DMS153 treated with DMSO at 0.1 percent for 48 hours (cell line): ENCODE results near the gene S100A8.
"Not testable (repeated sequence)": the region's sequence is repeated elsewhere in the genome, so short reads cannot be mapped to it uniquely, and the experiment has no call there.

ENCODE experiments used
- DNase-seq: peaks from one replicate; lab custom pipeline; 2025; ENCODE audit not compliant: unreplicated experiment; lab: John Stamatoyannopoulos, UW

The S100A8 gene

DNA sequence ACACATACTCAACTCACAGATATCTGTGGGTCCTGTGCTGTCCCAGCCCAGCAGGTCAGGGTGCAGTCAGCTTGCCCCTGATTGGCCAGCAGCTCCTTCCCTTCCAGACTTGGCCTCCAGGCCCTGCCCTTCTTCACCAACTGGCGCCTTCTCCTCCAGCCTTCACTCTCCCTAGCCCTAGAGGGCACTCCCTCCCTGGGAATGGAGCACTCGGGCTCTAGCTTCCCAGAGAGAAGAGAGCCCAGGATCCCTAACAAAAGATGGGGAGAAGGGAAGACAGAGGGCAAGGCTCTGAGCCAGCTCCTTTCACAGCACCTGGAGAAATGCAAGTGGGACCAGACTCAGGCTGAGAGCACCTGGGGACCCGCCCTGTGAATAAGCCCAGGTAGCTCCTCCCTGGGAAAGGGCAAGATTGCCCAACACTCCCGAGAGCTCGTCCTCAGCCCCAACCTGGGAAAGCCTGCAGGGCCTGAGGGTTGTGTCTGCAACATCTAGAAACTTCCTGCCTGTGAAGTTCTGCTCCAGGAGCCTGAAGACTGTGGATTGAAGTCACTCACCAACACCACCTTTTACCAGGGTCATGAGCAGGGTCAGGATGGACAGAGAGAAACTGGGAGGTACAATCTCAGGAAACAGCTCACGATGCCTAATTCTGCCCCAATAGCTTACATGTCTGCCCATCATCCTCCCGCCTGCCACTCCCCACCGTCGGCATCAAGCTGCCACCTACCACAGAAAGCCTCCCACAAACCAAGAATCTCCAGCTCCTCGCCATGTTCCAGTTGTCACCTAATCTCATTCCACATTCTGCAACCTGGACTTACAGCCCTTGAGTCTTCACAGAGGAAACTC, 42.1 kb downstream of the S100A8 start, which contains the start of gene PGLYRP4:
TSS of gene PGLYRP4 (minus strand) at position 331 of the 852 bp plus-strand sequence. CDS start 909 bp downstream, outside the sequence.
- no peak for DNase-seq

DNA sequence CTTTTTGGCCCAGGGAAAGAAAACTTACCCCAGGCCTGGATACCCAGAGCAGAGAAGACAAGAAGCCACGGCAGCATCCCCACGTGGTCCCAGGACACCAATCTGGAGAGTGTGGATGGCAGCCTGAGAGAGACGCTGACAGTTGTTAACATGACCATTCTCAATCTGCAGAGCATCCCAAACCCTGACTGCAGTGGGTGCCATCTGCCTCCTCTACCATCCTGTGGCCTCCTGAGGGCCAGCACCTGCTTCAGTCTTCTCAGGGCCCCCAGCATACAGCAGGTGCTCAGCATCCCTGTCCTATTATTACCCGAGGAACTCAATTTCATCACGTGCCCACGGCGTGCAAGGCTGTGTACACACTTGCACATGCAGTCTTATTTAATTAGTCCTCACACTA, 43.0 kb downstream of the S100A8 start:
- DNase-seq, result no peak

DNA sequence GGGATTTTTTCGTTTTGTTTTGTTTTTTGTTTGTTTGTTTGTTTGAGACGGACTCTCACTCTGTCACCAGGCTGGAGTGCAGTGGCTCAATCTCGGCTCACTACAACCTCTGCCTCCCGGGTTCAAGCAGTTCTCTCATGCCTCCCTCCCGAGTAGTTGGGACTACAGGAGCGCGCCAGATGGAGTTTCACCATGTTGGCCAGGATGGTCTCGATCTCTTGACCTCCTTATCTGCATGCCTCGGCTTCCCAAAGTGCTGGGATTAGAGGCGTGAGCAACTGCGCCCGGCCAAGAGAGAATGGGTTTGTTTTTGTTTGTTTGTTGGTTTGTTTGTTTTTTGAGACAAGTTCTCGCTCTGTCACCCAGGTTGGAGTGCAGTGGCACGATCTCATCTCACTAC, 43.8 kb downstream of the S100A8 start:
- not testable (repeated sequence) for DNase-seq

DNA sequence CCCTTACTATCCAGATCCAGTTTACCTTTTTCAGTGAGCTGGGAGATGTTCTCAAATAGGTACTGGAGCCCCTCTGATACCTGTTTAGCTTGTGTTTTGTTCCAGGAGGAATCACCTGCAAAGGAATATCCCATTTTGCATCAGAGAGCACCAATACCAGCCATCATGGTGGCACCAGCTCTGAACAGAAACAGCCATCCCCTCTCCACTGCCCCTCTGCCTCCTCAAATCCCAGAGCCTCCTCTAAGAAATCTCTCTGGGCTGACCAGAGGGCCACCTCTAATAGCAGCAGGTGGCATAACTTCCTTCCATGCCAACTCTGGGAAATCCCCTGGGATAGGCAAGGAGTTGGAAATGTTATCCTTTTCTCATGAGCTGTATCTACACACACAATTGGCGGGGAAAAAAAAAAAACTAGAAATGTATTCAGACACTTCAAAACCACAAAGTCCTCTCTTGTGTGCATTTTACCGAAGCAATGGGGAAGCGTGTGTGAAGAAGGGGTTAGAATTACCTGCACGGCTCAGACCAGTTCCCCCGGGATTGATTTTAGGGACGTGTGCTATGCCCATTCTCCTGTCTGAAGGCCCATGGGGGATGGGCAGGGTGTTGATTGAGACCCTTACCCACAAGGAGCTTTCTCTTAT, 44.7 kb downstream of the S100A8 start:
- DNase-seq, result peak; percentile 19

DNA sequence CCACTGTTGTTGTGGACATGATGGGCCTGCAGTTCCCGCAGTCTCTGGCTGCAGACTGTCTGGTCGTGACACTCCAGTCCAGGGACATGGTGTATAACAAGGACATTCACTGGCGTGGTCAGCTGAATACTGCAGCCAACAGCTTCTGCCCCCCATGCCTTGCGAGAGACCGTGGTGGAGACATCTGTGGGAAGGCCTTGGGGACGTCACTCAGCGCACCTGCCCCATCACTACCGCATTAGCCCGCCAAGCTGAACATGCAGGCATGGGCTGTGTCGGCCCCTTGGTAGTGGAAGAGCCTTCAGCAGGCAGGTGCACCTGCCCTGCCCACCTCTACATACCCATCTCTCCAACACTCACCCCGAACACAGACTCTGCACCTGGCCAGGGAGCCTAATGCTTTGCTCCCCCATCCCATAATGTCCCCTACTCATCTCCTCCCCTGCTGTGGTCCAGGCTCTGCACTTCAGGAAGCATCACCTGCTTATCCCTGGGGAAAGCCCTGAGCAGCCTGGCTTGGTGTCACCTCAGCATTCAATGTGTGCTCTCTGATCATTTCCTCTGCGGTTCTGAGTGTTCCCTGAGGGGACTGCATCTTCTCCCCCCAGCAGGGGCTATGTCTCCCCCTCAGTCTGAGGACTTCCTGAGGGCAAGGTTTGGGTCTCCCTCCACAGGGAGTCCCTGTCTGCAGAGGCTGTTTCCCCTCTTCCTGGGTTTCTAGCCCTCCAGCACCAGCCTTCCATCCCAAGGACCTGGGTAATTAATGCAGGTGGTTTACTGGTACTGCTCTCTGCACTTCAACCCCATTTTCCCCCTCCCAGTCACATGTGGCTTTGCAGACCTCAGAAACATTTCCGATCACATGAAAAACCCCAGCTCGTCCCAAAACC, 45.4 kb downstream of the S100A8 start:
- peak; percentile 19 for DNase-seq

DNA sequence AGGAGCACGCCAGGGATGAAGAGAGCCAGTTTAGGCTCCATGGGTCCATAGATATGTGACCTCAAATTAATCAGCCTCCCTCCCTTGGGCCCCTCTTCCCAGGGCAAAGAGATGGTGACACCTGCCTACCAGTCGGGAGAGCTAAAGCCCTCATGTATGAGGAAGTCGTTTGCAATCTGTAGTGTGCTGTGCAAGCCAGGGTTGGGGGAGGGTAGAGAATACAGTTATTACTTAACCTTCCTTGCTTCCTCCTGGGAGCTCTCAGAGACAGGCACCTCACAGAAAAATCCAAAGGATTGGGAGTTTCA, 46.2 kb downstream of the S100A8 start:
- peak; percentile 29 for DNase-seq

DNA sequence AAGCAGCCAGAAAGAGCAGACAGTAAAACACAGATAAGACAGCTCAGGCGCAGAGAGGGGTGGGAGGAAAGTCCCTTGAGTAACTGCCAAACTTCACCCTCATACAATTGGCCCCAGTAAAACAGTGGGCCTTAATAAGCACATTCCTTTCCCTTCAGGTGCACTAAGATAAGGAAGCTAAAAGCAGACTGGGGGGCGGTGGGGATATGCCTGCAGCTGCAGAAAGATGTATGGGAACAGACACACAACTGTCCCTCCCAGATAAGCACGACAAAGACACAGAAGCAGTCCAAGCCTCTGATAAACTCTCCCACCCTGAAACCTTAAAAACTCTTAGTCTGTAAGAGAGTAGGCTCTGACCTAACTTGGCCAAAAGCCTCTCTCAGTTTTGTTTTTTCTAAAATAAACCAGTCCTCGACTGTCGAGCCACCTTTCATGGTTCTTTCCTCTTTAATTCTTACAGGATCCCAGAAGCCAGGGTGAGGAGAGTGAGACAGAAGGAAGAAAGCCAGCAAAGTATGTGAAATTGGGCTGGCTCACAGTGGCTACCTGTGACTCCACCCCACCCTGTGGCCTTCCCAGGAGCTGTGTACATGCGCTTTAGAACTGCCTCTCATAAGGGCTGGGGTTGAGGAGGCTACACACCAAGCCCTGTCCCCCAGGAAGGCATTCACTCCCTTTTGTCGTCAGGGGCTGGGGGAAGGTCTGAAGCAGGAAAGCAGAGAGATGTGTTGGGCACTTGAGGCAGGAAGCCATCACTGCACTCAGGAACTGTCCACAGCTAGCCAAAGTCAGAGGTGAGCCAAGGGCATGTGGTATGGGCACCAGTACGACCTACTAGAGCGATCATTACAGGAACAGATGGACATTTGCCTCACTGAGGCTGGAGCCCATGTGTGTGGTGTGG, 46.8 kb downstream of the S100A8 start:
- no peak for DNase-seq

DNA sequence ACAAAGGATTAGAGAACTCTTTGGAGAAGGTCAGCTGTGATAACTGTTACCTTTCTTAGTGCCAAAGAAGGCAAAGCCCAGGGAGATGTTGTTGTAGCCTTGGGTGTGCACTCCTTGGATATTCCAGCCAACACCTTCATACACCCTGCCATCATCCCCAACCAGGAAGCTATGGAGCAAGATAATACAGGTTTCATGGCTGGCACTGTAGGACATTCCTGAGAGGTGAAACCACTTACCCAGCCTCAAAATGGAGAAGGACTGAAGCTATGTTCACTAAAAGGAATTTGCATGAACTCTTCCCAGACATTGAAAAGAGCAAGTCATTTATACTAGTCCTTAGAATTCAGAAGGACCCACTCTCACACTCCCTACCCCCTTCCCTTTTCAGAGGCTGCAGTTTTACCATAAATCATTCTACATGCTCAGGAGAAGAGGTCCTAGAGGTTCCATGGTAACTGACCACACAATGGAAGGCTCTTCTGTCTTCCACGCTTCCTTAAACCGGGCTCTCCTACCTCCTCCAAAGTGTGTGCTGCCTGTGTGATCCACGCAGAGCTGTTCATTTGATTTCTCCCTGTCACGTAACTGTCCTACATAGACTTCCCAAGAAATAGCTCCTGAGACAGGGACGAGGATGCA, 47.7 kb downstream of the S100A8 start:
- no peak for DNase-seq

DNA sequence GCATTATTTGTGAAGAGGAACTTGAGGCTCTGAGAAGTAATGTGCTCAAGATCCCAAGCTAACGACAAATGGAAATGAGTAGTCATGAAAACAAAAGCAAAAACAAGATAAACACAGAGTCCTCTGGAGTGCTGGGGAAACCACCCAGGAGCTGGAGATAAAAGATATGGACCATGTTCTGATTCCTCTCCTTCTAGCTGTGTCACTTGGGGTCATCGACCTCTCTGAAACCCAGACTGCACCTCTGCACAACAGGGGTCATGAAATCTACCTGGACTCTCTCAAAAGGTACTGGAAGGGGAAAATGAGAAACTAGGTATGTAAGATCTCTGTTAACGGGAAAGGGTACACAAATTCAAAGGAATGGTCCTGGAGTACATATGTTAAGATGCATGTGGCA, 48.7 kb downstream of the S100A8 start:
- DNase-seq, result no peak

DNA sequence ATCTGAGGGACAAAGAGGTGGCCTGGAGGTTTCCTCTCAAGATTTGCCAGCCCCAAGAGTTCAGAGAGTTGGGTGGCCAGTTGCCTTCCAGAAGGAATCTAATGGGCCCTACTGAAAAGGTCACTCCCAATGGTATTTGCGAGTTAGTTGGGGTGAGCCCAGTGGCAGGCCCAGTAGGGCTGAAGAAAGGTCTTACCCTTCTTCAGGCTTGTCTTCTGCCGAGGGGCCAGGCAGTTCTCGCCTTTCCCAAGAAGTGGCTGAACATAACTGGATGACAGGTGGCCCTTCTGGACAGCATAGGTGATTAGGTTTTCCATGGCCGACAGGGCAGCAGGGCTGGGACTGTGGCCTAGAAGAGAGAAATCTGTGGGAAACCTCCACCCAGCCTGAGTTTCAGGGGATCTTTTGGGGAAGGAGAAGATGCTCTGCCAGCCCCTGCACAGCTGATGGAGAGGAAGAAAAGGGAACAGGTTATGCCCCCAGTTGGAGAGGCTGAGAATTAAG, 49.4 kb downstream of the S100A8 start:
- no peak for DNase-seq

DNA sequence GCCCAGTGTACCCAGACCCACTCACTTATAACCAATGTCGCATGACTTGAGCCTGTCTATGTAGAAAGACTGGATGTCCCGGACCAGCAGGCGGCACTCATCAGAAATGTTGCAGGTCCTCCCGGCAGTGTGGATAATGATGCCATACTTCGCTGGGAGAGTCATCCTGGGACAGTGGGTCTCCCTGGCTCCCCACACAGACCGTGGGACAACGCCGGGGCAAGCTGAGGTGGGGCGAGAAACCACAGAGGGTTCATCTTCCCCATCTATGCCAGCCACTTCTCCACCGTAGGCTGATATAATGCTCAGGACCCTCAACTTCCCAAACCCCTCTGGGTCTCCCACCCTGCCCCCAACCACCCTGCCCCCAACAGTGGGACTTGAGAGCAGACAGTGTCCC, 50.5 kb downstream of the S100A8 start:
- no peak for DNase-seq
